Neural cell (in vitro differentiated cells): ENCODE measurements around the gene KRT222.

Experiments used
- CTCF ChIP-seq: fragments of 450-650 bp; IDR thresholded peaks from 2 replicates; pipeline ENCODE4 v1.5.1; 2014; ENCODE audit warnings: antibody characterized with exemption, mild to moderate bottlenecking, moderate library complexity; ENCODE audit not compliant: poor library complexity, severe bottlenecking
- EP300 ChIP-seq: fragments of 450-650 bp; conservative IDR thresholded peaks from 2 replicates; pipeline ENCODE4 v1.6.1; 2014; ENCODE audit warnings: antibody characterized with exemption, mild to moderate bottlenecking, moderate library complexity; ENCODE audit not compliant: poor library complexity, severe bottlenecking
- EZH2 ChIP-seq: fragments of 200-600, 300-800 bp; shearing (Covaris generic), sonication (generic); IDR thresholded peaks from 2 replicates; pipeline ENCODE4 v1.6.1; 2014; ENCODE audit warnings: antibody characterized with exemption, low read length, borderline replicate concordance, mild to moderate bottlenecking; ENCODE audit not compliant: insufficient read depth, poor library complexity, severe bottlenecking
- MXI1 ChIP-seq: fragments of 450-650 bp; conservative IDR thresholded peaks from 2 replicates; pipeline ENCODE4 v1.6.1; 2014; ENCODE audit warnings: antibody characterized with exemption, mild to moderate bottlenecking; ENCODE audit not compliant: poor library complexity, severe bottlenecking
- POLR2AphosphoS5 ChIP-seq: IDR thresholded peaks from 2 replicates; pipeline ENCODE4 v1.6.1; 2012
- RAD21 ChIP-seq: fragments of 450-650 bp; conservative IDR thresholded peaks from 2 replicates; pipeline ENCODE4 v1.6.1; 2014; ENCODE audit warnings: antibody characterized with exemption, mild to moderate bottlenecking, moderate library complexity

- TF ChIP-seq CTCF = no peak
- TF ChIP-seq EZH2 = no peak
- TF ChIP-seq EP300 = no peak
- TF ChIP-seq RAD21 = no peak
- no peak for TF ChIP-seq MXI1
- TF ChIP-seq POLR2AphosphoS5 = no peak
Measured at GRCh38 chr17:40658396-40658795, 6.6 kb downstream of the KRT222 start.
